H1 (cell line): ENCODE results near the gene AIFM2. TPM values are rescaled to one million over a fixed set of nuclear protein-coding genes. Genes with fewer than 3 reads are reported as not detected.

ENCODE experiments used
- BRCA1 ChIP-seq: IDR thresholded peaks from 2 replicates; pipeline ENCODE4 v1.6.1; 2012; ENCODE audit warnings: low read depth, low read length, improper control_type of control experiment
- CTBP2 ChIP-seq: IDR thresholded peaks from 2 replicates; pipeline ENCODE4 v1.7.0; 2011; ENCODE audit warnings: borderline replicate concordance, mild to moderate bottlenecking, moderate library complexity, mixed read lengths, low read length; ENCODE audit not compliant: insufficient read depth, insufficient read length
- polyA plus RNA-seq, 7 experiments: library from polyadenylated mRNA; depleted of rRNA in 3 of 7; stranded (reverse) in 5 of 7; unstranded in 2 of 7; fragments of >200 nt in 5 of 7; fragments of 200-250 nt in 2 of 7; gene quantifications; 1 replicate in 5 of 7; 2 replicates in 1 of 7; 4 replicates in 1 of 7; pipeline versions ENCODE4 v1.2.1 to v1.2.3, GENCODE V29; 2011 to 2013; ENCODE audit warnings: missing spikeins in 2 of 7, mixed read lengths in 2 of 7
- total RNA-seq: library from RNA; stranded (reverse); fragmentation: NEBNext Ultra II Directional; extraction: Animal tissue kit (Norgen Biotek cat#: 25700); gene quantifications from 2 replicates; pipeline ENCODE4 v1.2.1, GENCODE V29; 2021

The AIFM2 gene
- total and polyA plus RNA-seq, 2 of the 8 experiments (the other 6 are each of a cell fraction or from before 2014, with no cell fraction given) = 4.0 TPM

GRCh38 chr10:70148516-70148915 lies 15.9 kb upstream of the AIFM2 start (continued):
- no peak for TF ChIP-seq CTBP2
- TF ChIP-seq BRCA1 = no peak
